Spleen (tissue), 7 donors: ENCODE measurements around the gene LRRC37B.
"Not testable (repeated sequence)": the region's sequence is repeated elsewhere in the genome, so short reads cannot be mapped to it uniquely, and the experiment has no call there.

Experiments
- POLR2A ChIP-seq, 3 donors: fragments of 450-650 bp; IDR thresholded peaks; one replicate each; pipeline ENCODE4 v1.5.1; 2017; ENCODE audit warnings: antibody characterized with exemption in 3 of 3, mild to moderate bottlenecking in 1 of 3
- POLR2AphosphoS5 ChIP-seq, 3 donors: sonication (generic); formaldehyde crosslinking; IDR thresholded peaks; one replicate each; pipeline ENCODE4 v1.5.1; 2017; ENCODE audit warnings: antibody characterized with exemption in 3 of 3
- TF ChIP-seq, protein P1 (sequence below), 11 experiments: fragments of 200-600 bp in 7 of 11; fragments of 450-650 bp in 4 of 11; sonication (generic) in 4 of 11; IDR thresholded peaks in 8 of 11; conservative IDR thresholded peaks in 3 of 11; 1 replicate in 7 of 11; 2 replicates in 4 of 11; pipeline versions ENCODE4 v1.4.0 to v1.8.0; 2016 to 2021; ENCODE audit warnings: antibody characterized with exemption in 11 of 11, inconsistent platforms in 4 of 11, mild to moderate bottlenecking in 1 of 11
- donor health status: DM: no; HTN: no; CAD: no; lungs with moderate emphysema.
- donor health status: DM: no; HTN: no; CAD: no.
- donor health status: DM: no; HTN: no; CAD: no.

GRCh38 chr17:32057460-32058105, 50.4 kb downstream of the LRRC37B start:
- TF ChIP-seq POLR2AphosphoS5, POLR2A (IDR thresholded peaks at IDR 0.05): not testable (repeated sequence)
- TF ChIP-seq, protein P1, sequence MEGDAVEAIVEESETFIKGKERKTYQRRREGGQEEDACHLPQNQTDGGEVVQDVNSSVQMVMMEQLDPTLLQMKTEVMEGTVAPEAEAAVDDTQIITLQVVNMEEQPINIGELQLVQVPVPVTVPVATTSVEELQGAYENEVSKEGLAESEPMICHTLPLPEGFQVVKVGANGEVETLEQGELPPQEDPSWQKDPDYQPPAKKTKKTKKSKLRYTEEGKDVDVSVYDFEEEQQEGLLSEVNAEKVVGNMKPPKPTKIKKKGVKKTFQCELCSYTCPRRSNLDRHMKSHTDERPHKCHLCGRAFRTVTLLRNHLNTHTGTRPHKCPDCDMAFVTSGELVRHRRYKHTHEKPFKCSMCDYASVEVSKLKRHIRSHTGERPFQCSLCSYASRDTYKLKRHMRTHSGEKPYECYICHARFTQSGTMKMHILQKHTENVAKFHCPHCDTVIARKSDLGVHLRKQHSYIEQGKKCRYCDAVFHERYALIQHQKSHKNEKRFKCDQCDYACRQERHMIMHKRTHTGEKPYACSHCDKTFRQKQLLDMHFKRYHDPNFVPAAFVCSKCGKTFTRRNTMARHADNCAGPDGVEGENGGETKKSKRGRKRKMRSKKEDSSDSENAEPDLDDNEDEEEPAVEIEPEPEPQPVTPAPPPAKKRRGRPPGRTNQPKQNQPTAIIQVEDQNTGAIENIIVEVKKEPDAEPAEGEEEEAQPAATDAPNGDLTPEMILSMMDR (IDR thresholded peaks at IDR 0.05 in 8 of 11, conservative IDR thresholded peaks at IDR 0.05 in 3 of 11), result not testable (repeated sequence)
